WTC11 (cell line): ENCODE results near the gene FAM234A. TPM values are rescaled to one million over a fixed set of nuclear protein-coding genes. Genes with fewer than 3 reads are reported as not detected.

Experiments
- ATAC-seq: fragments of 200-7000 bp; cut with Tn5 transposase; 2 replicates; pipeline ENCODE4 v1.10.0; 2021; ENCODE audit warnings: mild to moderate bottlenecking, moderate library complexity
- CTCF ChIA-PET: fragments of 300-600 bp; sonication (Branson Sonifier 250); formaldehyde crosslinking; loops from one replicate; lab custom pipeline; 2021; ENCODE audit warnings: antibody characterized with exemption; lab: Charles Lee
- POLR2A ChIA-PET: fragments of 350-600 bp; sonication (Branson Sonifier 250); formaldehyde crosslinking; loops from one replicate; lab custom pipeline; 2021; ENCODE audit warnings: antibody characterized with exemption; lab: Charles Lee
- DNase-seq: peaks from one replicate; pipeline ENCODE4 v3.0.0; 2021; ENCODE audit warnings: low spot score
- H3K27ac Mint-ChIP-seq: 2 replicates; pipeline ENCODE4 v1.8.0; 2021; ENCODE audit warnings: mixed read lengths
- H3K27me3 Mint-ChIP-seq: 2 replicates; pipeline ENCODE4 v1.8.0; 2021; ENCODE audit warnings: low read depth, mild to moderate bottlenecking, moderate library complexity, mixed read lengths
- H3K36me3 Mint-ChIP-seq: 2 replicates; pipeline ENCODE4 v1.8.0; 2021; ENCODE audit warnings: mixed read lengths
- H3K4me1 Mint-ChIP-seq: 2 replicates; pipeline ENCODE4 v1.8.0; 2022; ENCODE audit warnings: mixed read lengths
- H3K4me3 Mint-ChIP-seq: 2 replicates; pipeline ENCODE4 v1.8.0; 2021; ENCODE audit warnings: mild to moderate bottlenecking, moderate library complexity, mixed read lengths
- H3K9me3 Mint-ChIP-seq: 2 replicates; pipeline ENCODE4 v1.8.0; 2021; ENCODE audit warnings: mixed read lengths
- AFF4 ChIP-seq: sonication (generic); formaldehyde crosslinking; IDR thresholded peaks from 2 replicates; pipeline ENCODE4 v1.8.1; 2023; ENCODE audit warnings: mild to moderate bottlenecking, missing genetic modification reagents, borderline replicate concordance
- E2F1 ChIP-seq: sonication (generic); formaldehyde crosslinking; IDR thresholded peaks from 2 replicates; pipeline ENCODE4 v1.8.0; 2022; ENCODE audit warnings: mild to moderate bottlenecking, missing genetic modification reagents
- FOXK1 ChIP-seq: sonication (generic); formaldehyde crosslinking; IDR thresholded peaks from 2 replicates; pipeline ENCODE4 v1.8.0; 2022; ENCODE audit warnings: mild to moderate bottlenecking, moderate library complexity, missing genetic modification reagents
- IRF2 ChIP-seq: sonication (generic); formaldehyde crosslinking; IDR thresholded peaks from 2 replicates; pipeline ENCODE4 v1.8.0; 2022; ENCODE audit warnings: low read depth, missing genetic modification reagents, borderline replicate concordance
- JAZF1 ChIP-seq: fragments of 250-450 bp; sonication (Bioruptor Pico); IDR thresholded peaks from 2 replicates; pipeline ENCODE4 v1.9.0; 2021; ENCODE audit warnings: moderate library complexity, mild to moderate bottlenecking, inconsistent platforms
- NFE2L1 ChIP-seq: sonication (generic); formaldehyde crosslinking; IDR thresholded peaks from 2 replicates; pipeline ENCODE4 v1.8.1; 2023; ENCODE audit warnings: missing genetic modification reagents
- NR1H2 ChIP-seq: sonication (generic); formaldehyde crosslinking; IDR thresholded peaks from 2 replicates; pipeline ENCODE4 v1.9.0; 2021; ENCODE audit warnings: mild to moderate bottlenecking, moderate library complexity, missing genetic modification reagents
- PRDM15 ChIP-seq: sonication (generic); formaldehyde crosslinking; IDR thresholded peaks from 2 replicates; pipeline ENCODE4 v1.8.0; 2022; ENCODE audit warnings: missing genetic modification reagents
- PRRX2 ChIP-seq: fragments of 250-450 bp; sonication (Bioruptor Pico); IDR thresholded peaks from 2 replicates; pipeline ENCODE4 v1.8.0; 2021; ENCODE audit warnings: mild to moderate bottlenecking
- SOX15 ChIP-seq: fragments of 250-450 bp; sonication (Bioruptor Pico); IDR thresholded peaks from 2 replicates; pipeline ENCODE4 v1.9.0; 2021; ENCODE audit warnings: mild to moderate bottlenecking
- TEAD1 ChIP-seq: sonication (generic); formaldehyde crosslinking; IDR thresholded peaks from 2 replicates; pipeline ENCODE4 v1.8.0; 2022; ENCODE audit warnings: mild to moderate bottlenecking, missing genetic modification reagents
- TEAD4 ChIP-seq: sonication (generic); formaldehyde crosslinking; IDR thresholded peaks from 2 replicates; pipeline ENCODE4 v1.8.0; 2022; ENCODE audit warnings: mild to moderate bottlenecking, missing genetic modification reagents
- USF2 ChIP-seq: sonication (generic); formaldehyde crosslinking; IDR thresholded peaks from 2 replicates; pipeline ENCODE4 v1.8.1; 2023; ENCODE audit warnings: mild to moderate bottlenecking, missing genetic modification reagents, moderate library complexity
- ZNF121 ChIP-seq: sonication (generic); formaldehyde crosslinking; IDR thresholded peaks from 2 replicates; pipeline ENCODE4 v1.8.0; 2023; ENCODE audit warnings: missing genetic modification reagents
- ZNF219 ChIP-seq: sonication (generic); formaldehyde crosslinking; IDR thresholded peaks from 2 replicates; pipeline ENCODE4 v1.8.0; 2023; ENCODE audit warnings: missing genetic modification reagents, mild to moderate bottlenecking, borderline replicate concordance
- ZNF425 ChIP-seq: fragments of 250-450 bp; sonication (Bioruptor Pico); conservative IDR thresholded peaks from 2 replicates; pipeline ENCODE4 v1.9.0; 2021; ENCODE audit warnings: mild to moderate bottlenecking
- ZNF512 ChIP-seq: sonication (generic); formaldehyde crosslinking; IDR thresholded peaks from 2 replicates; pipeline ENCODE4 v1.8.1; 2022; ENCODE audit warnings: missing genetic modification reagents, borderline replicate concordance
- total RNA-seq: library from RNA; stranded (reverse); gene quantifications from 3 replicates; pipeline ENCODE4 v1.2.3, GENCODE V29; 2021
- TF ChIP-seq, protein P1 (sequence below): sonication (generic); formaldehyde crosslinking; conservative IDR thresholded peaks from 2 replicates; pipeline ENCODE4 v1.8.1; 2023; ENCODE audit warnings: mild to moderate bottlenecking, low read depth, missing genetic modification reagents, moderate library complexity

The FAM234A gene
- total RNA-seq, 1 experiment from 2014 or later = 115 TPM

DNA sequence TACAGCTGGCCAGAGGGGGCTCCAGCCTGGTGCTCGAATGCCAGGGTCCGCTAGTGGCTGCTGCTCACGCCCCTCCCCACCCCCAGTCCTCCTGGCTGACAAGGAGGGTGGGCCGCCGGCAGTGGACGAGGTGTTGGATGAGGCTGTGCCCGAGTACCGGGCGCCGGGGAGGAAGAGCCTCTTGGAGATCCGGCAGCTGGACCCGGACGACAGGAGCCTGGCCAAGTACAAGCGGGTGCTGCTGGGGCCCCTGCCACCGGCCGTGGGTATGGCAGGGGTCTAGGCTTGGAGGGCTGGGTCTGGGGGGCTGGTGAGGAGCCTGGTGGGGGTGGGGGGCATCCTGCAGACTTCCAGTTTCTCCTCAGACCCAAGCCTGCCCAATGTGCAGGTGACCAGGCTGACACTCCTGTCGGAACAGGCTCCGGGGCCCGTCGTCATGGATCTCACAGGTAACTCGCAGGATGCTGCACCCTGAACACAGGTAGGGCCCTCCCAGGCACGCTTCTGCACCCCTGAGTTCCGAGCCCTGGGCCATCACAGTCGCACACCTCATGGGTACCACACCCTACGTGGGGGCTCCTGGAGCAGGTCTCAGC, 47.1 kb downstream of the FAM234A start:
- no peak for ATAC-seq
- Mint-ChIP-seq H3K36me3 (peaks cover 5% of the 10 kb centered on the region; the same call in 1 of the 2 replicates), H3K27ac (no peak overlapping the region), H3K9me3 (no peaks in the 10 kb centered on the region), H3K4me3 (no peak overlapping the region), H3K4me1 (no peaks in the 10 kb centered on the region; the same call in 1 of the 2 replicates), H3K27me3 (peaks cover 30% of the 10 kb centered on the region)
- no peak for DNase-seq
- ChIA-PET POLR2A (no interaction called here), CTCF (interaction anchor here (0.5 kb wide), 1 partner anchor 12 kb away, joined by 3 read pairs; no protein-coding TSS in a partner anchor)
- TF ChIP-seq PRRX2 (CRISPR knock-in tag) (no peak), TEAD4 (CRISPR knock-in tag) (no peak), ZNF512 (CRISPR knock-in tag) (no peak), JAZF1 (CRISPR knock-in tag) (no peak), ZNF425 (no peak), ZNF121 (CRISPR knock-in tag) (no peak), FOXK1 (CRISPR knock-in tag) (no peak), TEAD1 (CRISPR knock-in tag) (no peak), AFF4 (CRISPR knock-in tag) (no peak), ZNF219 (CRISPR knock-in tag) (no peak), IRF2 (CRISPR knock-in tag) (no peak), NFE2L1 (CRISPR knock-in tag) (no peak)
- TF ChIP-seq, protein P1, sequence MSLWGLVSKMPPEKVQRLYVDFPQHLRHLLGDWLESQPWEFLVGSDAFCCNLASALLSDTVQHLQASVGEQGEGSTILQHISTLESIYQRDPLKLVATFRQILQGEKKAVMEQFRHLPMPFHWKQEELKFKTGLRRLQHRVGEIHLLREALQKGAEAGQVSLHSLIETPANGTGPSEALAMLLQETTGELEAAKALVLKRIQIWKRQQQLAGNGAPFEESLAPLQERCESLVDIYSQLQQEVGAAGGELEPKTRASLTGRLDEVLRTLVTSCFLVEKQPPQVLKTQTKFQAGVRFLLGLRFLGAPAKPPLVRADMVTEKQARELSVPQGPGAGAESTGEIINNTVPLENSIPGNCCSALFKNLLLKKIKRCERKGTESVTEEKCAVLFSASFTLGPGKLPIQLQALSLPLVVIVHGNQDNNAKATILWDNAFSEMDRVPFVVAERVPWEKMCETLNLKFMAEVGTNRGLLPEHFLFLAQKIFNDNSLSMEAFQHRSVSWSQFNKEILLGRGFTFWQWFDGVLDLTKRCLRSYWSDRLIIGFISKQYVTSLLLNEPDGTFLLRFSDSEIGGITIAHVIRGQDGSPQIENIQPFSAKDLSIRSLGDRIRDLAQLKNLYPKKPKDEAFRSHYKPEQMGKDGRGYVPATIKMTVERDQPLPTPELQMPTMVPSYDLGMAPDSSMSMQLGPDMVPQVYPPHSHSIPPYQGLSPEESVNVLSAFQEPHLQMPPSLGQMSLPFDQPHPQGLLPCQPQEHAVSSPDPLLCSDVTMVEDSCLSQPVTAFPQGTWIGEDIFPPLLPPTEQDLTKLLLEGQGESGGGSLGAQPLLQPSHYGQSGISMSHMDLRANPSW (CRISPR knock-in tag) = no peak

DNA sequence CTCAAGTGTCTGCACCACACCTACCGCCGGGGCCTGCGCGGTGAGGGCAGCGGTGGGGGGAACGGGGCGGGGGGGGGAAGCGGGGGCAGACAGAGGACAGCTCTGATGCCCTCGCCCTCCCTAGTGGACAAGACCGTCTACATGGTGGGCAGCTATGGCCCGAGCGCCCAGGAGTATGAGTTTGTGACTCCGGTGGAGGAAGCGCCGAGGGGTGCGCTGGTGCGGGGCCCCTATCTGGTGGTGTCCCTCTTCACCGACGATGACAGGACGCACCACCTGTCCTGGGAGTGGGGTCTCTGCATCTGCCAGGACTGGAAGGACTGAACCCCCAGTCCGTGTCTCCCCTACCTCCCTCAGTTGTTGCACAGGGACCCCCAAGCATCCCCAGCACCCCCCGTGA, 47.9 kb downstream of the FAM234A start:
- no peaks in the 10 kb centered on the region for H3K9me3 Mint-ChIP-seq
- CTCF ChIA-PET = no interaction called here
- POLR2A ChIA-PET = no interaction called here
- ATAC-seq (no peak), DNase-seq (no peak)
- peaks cover 10% of the 10 kb centered on the region; the same call in 1 of the 2 replicates for H3K36me3 Mint-ChIP-seq
- peaks cover 23% of the 10 kb centered on the region for H3K27me3 Mint-ChIP-seq
- no peak overlapping the region for H3K4me3 Mint-ChIP-seq
- H3K27ac Mint-ChIP-seq = no peak overlapping the region
- H3K4me1 Mint-ChIP-seq = no peaks in the 10 kb centered on the region; the same call in 1 of the 2 replicates
- TF ChIP-seq SOX15 (CRISPR knock-in tag) = no peak
- TF ChIP-seq PRRX2 (CRISPR knock-in tag) = no peak
- no peak for TF ChIP-seq USF2
- no peak for TF ChIP-seq PRDM15
- no peak for TF ChIP-seq NR1H2 (CRISPR knock-in tag)
- no peak for TF ChIP-seq E2F1 (CRISPR knock-in tag)
